ENCODE data around the gene MAP3K9.

MAP3K9 gene

DNA sequence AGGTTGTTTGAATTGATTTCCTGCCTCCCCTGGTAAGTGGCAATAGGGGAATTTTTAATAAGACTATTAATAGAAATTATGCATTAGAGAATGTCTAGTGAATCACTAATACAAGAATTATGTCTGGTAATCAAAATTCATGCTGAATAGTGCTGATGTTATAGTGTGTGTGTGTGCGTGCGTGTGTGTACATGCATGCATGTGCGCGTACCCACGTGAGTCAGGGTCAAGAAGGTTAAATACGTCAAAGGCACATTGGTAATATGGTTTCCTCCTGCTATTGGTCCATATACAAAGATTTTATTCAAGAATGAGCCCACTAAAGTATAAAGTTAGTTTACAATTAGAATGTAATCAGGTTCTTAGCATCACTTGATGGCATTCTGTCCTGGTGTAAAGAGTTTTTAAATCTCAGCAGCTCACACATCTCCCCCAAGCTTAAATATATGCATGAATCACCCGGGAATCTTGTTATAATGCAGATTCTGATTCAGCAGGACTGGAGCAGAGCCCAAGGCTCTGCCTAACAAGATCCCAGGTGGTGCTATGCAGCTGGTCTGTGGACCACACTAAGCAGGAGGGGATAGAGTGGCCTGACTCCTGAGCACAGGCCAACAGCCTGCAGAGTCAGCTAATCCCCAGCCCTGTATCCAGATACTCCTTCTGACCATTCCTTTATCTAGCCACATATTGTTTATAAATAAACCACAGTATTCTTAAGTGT, 123.7 kb downstream of the MAP3K9 start:
- no peak for DNase-seq

DNA sequence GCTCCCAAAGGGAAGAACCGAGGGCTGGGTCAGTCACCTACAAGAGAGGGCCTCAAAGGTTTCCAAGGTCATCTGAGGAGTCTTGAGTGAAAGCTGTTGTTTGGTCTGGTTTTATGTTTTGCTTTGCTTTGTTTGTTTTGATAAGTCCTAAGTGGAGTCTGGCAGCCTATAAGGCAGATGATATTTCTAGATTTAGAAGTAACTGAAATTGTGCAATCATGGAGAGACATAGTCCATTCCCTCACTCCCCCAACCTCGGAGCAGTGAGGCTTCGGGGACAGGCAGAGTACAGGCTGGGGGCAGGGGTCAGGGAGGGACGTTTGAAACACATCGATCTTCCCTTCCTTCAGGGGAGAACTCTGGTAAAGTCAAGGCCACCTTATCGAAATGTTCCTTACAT, 125.3 kb downstream of the MAP3K9 start:
- DNase-seq = no peak

DNA sequence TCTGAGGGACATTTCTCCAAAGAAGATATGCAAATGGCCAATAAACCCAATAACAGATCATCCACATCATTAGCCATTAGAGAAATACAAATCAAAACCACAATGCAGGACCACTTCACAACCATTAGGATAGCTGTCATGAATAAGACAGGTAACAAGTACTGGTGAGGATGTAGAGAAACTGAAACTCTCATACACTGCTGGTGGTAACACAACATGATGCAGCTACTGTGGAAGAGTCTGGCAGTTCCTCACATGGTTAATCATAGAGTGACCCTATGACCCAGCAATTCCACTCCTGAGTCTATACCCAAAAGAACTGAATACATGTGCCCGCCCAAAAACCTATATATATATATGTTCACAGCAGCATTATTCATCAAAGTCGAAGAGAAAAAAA, 128.6 kb downstream of the MAP3K9 start:
- no peak for DNase-seq

DNA sequence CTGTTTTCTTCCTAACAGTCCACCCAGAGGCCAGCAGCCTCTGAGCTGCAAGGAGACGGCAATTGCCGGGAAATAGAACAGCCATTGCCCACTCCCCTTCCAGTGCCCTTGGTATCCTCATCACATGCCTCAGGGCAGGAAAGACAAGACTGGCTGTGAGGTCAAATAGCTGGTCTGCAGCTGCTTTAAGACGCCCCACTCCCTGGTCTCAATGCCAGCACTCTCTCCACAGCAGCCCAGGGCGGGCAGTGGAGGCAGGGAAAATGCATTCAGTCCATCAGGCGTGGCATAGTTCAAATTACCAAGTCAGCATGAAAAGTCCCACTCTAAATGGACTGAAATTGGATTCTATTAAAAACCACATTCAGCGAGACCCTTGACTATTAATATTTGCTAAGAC, 132.0 kb downstream of the MAP3K9 start:
- DNase-seq = no peak
